ENCODE data around the gene BANP. TPM values are rescaled to one million over a fixed set of nuclear protein-coding genes. Genes with fewer than 3 reads are reported as not detected.

BANP gene
- total and polyA plus RNA-seq, 2 donors (not counting 3 experiments of a cell fraction or from before 2014, with no cell fraction given): 22.4 to 33.8 TPM

DNA sequence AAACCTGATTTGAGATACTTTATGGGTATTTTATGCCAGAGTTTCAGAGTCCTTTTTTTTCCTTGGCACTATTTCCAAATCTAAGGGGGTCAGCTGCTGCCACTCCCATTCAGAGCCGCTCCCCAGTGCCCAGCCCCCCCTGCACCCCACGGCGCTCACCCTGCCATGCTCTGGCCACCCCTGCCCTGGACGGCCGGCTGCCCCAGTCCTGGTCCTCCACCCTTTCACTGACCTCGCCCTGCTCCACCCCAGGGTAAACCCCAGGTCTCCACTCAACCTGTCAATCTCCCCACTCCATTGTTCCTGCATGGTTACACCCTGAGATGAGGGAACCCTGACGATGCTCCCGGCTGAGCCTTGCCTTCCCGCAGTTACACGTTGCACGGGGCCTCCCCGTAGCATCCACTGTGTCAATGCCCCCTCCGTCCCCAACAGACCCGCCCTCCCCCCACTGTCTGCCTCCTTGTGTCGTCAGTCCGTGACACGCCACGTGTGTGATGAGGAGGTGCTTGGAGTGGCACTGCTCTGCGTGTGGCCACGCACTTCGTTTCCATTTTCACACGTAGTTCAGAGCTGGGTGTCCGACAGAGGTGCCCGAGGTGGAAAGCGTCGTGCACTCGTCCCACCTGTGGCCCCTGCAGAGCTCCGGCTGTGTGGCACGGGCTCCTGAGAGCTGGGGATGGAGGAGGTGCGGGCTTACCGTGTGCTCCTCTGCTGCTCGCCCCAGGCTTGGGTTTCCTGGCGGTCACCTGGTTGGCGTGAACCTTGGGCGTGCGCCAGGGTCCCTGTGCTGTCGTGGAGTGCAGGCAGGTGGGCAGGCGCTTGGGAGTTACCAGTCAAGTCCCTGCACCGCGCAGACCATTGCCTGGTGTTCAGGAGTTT lies 116.5 kb downstream of the BANP start:
- no peak for DNase-seq (ENCODE audit: low read depth, low spot score)
- Histone ChIP-seq H3K9me3 (replicated peaks; ENCODE audit: control insufficient read depth, insufficient read depth, low read length) (no peaks in the 10 kb centered on the region), H3K79me2 (ENCODE audit: control insufficient read depth, insufficient read depth, low read length) (no peaks in the 10 kb centered on the region), H4K20me1 (replicated peaks; ENCODE audit: control insufficient read depth, extremely low read depth, insufficient read depth, low read length) (no peaks in the 10 kb centered on the region), H3K27me3 (ENCODE audit: control insufficient read depth in 2 of 2, insufficient read depth in 2 of 2, low read length in 2 of 2) (no peaks in the 10 kb centered on the region), H2AFZ (ENCODE audit: low read depth, low read length) (no peak overlapping the region), H3K4me1 (ENCODE audit: control insufficient read depth, extremely low read depth, insufficient read depth, low read length) (no peaks in the 10 kb centered on the region), H3K9ac (replicated peaks; ENCODE audit: extremely low read depth, insufficient read depth, low read length) (no peak overlapping the region), H3K27ac (ENCODE audit: insufficient read depth, low read depth, low read length) (no peak overlapping the region), H3K9me1 (replicated peaks; ENCODE audit: control insufficient read depth, extremely low read depth, insufficient read depth, low read length) (no peaks in the 10 kb centered on the region), H3K4me2 (ENCODE audit: insufficient read depth, low read length) (no peak overlapping the region), H3K36me3 (ENCODE audit: control insufficient read depth in 2 of 2, extremely low read depth in 1 of 2, insufficient read depth in 2 of 2, low read length in 2 of 2) (peaks cover 6 to 13% of the 10 kb centered on the region in 2 experiments), H3K4me3 (replicated peaks in 1 of 3; ENCODE audit: insufficient read depth in 1 of 3, low read depth in 1 of 3, low read length in 3 of 3) (no peak overlapping the region)
- no peak for FAIRE-seq
- ChIA-PET CTCF (no interaction called here), POLR2A (no interaction called here)
- no TSS peak for BruUV-seq (replicated peaks)
- intact Hi-C loops (cut with micrococcal nuclease): no loop called here
- no peak for TF ChIP-seq POLR2A (IDR thresholded peaks at IDR 0.05; ENCODE audit: low read depth, low read length)
- dilution Hi-C loops (cut with MboI; ENCODE audit: extremely low pct_ligation_motif_present, low sequenced_read_pairs): no loop called here

DNA sequence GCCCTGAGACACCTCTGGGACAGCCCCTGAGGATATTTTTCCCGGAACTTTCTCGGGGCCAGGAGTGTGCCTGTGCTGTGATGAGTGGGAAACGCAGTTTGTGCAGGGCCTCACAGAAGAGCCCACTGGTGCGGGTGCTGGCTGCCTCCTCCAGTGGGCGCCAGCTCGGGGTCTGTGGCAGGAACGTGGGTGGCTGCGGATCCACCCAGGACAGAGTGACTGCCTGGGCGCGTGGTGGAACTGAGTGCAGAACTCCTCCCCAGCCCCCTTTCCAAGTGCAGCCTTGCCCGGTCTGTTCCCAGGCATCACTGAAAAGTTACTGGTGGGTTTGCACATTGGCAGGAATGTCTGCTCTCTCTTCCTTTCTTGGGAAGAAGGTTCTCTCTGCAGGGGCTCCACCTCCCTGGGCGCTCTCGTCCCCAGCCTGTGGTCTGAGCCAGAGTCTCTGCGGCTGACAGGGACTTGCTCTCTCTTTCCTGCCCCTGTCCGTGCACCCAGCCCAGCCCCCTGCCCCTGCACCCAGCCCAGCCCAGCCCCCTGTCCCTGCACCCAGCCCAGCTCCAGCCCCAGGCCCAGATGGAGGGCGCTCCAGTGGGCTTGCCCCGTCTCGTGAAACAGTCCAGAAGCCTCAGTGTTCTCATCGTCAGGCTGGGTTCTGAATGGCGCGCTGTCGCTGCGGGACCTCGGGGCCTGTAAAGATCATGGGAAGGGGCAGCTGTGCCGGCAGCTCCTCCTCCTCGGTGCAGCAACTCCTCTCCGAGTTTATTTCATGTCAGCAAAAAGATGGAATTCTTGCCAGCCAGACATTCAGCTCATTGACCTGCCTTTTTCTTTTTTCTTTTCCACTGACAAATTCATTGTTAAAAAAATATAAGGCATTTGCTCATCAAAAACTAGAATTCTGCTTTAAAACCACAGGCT lies 117.5 kb downstream of the BANP start:
- FAIRE-seq: no peak
- ChIA-PET POLR2A (no interaction called here), CTCF (no interaction called here)
- H3K79me2 ChIP-seq (ENCODE audit: control insufficient read depth, insufficient read depth, low read length): no peaks in the 10 kb centered on the region
- no peak overlapping the region for H3K4me2 ChIP-seq (ENCODE audit: insufficient read depth, low read length)
- H3K27me3 ChIP-seq (ENCODE audit: control insufficient read depth in 2 of 2, insufficient read depth in 2 of 2, low read length in 2 of 2): no peaks in the 10 kb centered on the region
- no TSS peak for BruUV-seq (replicated peaks)
- no peak for DNase-seq (ENCODE audit: low read depth, low spot score)
- no peaks in the 10 kb centered on the region for H3K4me1 ChIP-seq (ENCODE audit: control insufficient read depth, extremely low read depth, insufficient read depth, low read length)
- H3K27ac ChIP-seq (ENCODE audit: insufficient read depth, low read depth, low read length): no peak overlapping the region
- intact Hi-C loops (cut with micrococcal nuclease): no loop called here
- no peaks in the 10 kb centered on the region for H3K9me1 ChIP-seq (replicated peaks; ENCODE audit: control insufficient read depth, extremely low read depth, insufficient read depth, low read length)
- no peak overlapping the region for H2AFZ ChIP-seq (ENCODE audit: low read depth, low read length)
- no peaks in the 10 kb centered on the region for H4K20me1 ChIP-seq (replicated peaks; ENCODE audit: control insufficient read depth, extremely low read depth, insufficient read depth, low read length)
- H3K9ac ChIP-seq (replicated peaks; ENCODE audit: extremely low read depth, insufficient read depth, low read length): no peak overlapping the region
- TF ChIP-seq GATA2 (IDR thresholded peaks at IDR 0.05; ENCODE audit: insufficient read depth, insufficient read length, low read depth, low read length) (no peak), JUN (IDR thresholded peaks at IDR 0.05; ENCODE audit: borderline replicate concordance, insufficient read depth, insufficient read length, low read depth) (no peak), POLR2AphosphoS5 (IDR thresholded peaks at IDR 0.05; ENCODE audit: insufficient read depth, low read depth, low read length) (no peak), POLR2A (IDR thresholded peaks at IDR 0.05; ENCODE audit: low read depth, low read length) (no peak), MYC (IDR thresholded peaks at IDR 0.05; ENCODE audit: low read depth, low read length) (no peak), FOS (IDR thresholded peaks at IDR 0.05; ENCODE audit: borderline replicate concordance, insufficient read depth, low read length) (no peak), EZH2 (IDR thresholded peaks at IDR 0.05; ENCODE audit: borderline replicate concordance, low read depth, low read length, severe bottlenecking) (no peak)
- TF ChIP-seq, protein P1, sequence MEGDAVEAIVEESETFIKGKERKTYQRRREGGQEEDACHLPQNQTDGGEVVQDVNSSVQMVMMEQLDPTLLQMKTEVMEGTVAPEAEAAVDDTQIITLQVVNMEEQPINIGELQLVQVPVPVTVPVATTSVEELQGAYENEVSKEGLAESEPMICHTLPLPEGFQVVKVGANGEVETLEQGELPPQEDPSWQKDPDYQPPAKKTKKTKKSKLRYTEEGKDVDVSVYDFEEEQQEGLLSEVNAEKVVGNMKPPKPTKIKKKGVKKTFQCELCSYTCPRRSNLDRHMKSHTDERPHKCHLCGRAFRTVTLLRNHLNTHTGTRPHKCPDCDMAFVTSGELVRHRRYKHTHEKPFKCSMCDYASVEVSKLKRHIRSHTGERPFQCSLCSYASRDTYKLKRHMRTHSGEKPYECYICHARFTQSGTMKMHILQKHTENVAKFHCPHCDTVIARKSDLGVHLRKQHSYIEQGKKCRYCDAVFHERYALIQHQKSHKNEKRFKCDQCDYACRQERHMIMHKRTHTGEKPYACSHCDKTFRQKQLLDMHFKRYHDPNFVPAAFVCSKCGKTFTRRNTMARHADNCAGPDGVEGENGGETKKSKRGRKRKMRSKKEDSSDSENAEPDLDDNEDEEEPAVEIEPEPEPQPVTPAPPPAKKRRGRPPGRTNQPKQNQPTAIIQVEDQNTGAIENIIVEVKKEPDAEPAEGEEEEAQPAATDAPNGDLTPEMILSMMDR (IDR thresholded peaks at IDR 0.05; ENCODE audit: extremely low read depth in 1 of 2, insufficient read depth in 1 of 2, low read depth in 1 of 2, low read length in 2 of 2): no peak
- TF ChIP-seq, protein P2, sequence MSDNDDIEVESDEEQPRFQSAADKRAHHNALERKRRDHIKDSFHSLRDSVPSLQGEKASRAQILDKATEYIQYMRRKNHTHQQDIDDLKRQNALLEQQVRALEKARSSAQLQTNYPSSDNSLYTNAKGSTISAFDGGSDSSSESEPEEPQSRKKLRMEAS (IDR thresholded peaks at IDR 0.05; ENCODE audit: insufficient read depth, insufficient read length): no peak
- no peak overlapping the region for H3K4me3 ChIP-seq (replicated peaks in 1 of 3; ENCODE audit: insufficient read depth in 1 of 3, low read depth in 1 of 3, low read length in 3 of 3)
- dilution Hi-C loops (cut with MboI; ENCODE audit: extremely low pct_ligation_motif_present, low sequenced_read_pairs): no loop called here
- H3K9me3 ChIP-seq (replicated peaks; ENCODE audit: control insufficient read depth, insufficient read depth, low read length): no peaks in the 10 kb centered on the region
- H3K36me3 ChIP-seq (ENCODE audit: control insufficient read depth in 2 of 2, extremely low read depth in 1 of 2, insufficient read depth in 2 of 2, low read length in 2 of 2): peaks cover 6 to 13% of the 10 kb centered on the region in 2 experiments

Measured in endothelial cell of umbilical vein (primary cell).